Dermis microvascular lymphatic vessel endothelial cell (primary cell): Measurements from ENCODE around the gene CHAMP1. TPM values are rescaled to one million over a fixed set of nuclear protein-coding genes. Genes with fewer than 3 reads are reported as not detected.

ENCODE experiments used
- DNase-seq, 2 donors: peaks; one replicate each; pipeline versions ENCODE4 v3.0.0 to v3.0.0-alpha.2; 2010; ENCODE audit warnings: low read depth in 2 of 2
- total RNA-seq: library from RNA; depleted of rRNA; stranded (reverse); fragments of >200 nt; gene quantifications from 2 replicates; pipeline ENCODE4 v1.2.1, GENCODE V29; 2014

Gene CHAMP1, protein sequence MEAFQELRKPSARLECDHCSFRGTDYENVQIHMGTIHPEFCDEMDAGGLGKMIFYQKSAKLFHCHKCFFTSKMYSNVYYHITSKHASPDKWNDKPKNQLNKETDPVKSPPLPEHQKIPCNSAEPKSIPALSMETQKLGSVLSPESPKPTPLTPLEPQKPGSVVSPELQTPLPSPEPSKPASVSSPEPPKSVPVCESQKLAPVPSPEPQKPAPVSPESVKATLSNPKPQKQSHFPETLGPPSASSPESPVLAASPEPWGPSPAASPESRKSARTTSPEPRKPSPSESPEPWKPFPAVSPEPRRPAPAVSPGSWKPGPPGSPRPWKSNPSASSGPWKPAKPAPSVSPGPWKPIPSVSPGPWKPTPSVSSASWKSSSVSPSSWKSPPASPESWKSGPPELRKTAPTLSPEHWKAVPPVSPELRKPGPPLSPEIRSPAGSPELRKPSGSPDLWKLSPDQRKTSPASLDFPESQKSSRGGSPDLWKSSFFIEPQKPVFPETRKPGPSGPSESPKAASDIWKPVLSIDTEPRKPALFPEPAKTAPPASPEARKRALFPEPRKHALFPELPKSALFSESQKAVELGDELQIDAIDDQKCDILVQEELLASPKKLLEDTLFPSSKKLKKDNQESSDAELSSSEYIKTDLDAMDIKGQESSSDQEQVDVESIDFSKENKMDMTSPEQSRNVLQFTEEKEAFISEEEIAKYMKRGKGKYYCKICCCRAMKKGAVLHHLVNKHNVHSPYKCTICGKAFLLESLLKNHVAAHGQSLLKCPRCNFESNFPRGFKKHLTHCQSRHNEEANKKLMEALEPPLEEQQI
- total RNA-seq = 6.4 and 9.6 TPM in 2 replicates

DNA sequence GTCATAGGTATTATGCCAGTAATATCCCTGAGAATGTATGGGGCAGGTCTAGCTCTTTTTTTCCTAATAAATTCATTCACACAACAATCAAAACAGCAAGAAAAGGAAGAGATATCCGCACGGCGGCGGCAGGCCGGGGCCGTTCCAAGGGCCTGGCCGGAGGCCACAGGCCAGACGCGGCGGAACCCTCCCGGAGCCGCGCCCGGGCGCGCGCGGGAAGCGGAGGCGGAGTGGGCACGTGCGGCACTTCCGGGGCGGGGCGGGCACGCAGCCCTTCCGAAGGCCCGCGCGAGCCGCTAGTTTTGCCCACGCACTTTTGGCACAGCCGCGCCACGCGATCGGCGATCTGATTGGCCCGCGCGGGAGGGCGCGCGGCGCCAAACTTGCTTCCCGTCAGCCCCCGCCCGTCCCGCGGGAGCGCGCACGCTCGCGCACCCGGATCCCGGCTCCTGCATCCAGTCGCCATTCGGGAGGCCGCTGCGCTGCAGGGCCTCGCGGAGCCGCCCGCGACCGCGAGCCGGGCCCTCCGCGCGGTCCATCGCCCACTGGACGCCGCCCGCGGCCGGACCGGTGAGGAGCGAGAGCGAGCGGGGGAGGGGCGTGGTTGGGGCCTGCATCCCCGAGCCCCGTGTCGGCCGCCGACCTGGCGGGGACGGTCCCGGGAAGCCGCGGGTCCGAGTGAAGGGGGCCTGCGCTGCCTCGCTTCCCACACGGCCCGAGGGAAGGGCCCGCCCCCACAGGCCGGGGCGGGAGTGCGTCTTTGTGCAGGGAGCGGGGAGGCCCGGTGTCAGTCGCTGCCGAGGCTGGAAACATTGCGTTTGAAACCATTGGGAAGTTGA, at the start of gene CHAMP1:
Gene CHAMP1 (plus strand): TSS at position 430 of the 839 bp plus-strand sequence. CDS start 9,340 bp downstream, outside the sequence.
- peak; percentile 86 to 95 for DNase-seq

DNA sequence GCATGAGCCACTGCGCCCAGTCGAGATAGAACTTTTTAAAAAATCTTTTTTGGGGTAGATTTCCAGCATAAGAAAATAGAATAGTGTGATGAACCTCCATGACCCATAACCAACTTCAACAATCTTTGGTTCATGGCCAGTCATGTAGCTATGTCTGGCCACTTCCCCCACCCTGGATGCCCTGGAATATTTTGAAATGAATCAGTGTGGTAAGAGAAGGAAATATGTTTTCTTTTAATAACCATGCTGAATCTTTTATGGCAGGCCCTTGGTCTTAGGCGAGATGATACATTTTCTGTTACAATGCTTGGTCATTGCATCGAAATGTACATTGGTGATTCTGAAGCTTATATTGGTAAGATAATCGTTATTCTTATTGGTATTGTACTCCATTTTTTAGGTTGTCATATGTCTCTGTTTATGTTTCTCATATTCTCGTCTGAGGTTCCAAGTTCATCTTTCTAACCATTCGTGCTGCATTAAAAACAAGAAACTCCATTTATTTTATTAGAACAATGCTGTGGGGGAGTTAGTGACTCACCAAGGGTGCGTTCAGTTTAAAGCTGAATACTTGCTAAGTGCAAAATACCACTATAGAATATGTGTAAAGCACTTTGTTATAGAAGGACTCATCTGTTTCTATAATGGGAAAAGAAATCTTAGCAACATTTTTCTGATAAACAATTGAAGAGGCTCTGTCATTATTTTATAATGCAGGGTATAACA, 49.3 kb upstream of the CHAMP1 start:
- no peak for DNase-seq

DNA sequence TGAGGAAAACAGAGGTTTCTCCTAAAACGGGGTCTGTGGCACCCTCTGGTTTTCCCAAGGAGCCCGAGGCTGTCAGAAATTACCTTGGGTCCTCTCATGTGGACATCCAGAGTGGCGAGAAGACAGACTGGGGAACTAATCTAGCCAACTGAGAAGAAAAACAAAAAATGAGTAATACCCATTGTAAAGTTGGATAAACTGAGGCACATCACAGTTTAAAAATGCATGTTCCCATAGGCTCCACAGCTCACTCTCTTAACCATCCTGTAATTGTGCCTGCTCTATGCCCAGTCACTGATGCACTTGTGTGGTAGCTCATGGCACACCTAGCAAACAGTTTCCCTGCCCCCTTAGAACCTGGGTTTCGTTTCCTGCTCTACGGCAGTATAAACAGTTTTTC, 48.1 kb upstream of the CHAMP1 start:
- no peak for DNase-seq

DNA sequence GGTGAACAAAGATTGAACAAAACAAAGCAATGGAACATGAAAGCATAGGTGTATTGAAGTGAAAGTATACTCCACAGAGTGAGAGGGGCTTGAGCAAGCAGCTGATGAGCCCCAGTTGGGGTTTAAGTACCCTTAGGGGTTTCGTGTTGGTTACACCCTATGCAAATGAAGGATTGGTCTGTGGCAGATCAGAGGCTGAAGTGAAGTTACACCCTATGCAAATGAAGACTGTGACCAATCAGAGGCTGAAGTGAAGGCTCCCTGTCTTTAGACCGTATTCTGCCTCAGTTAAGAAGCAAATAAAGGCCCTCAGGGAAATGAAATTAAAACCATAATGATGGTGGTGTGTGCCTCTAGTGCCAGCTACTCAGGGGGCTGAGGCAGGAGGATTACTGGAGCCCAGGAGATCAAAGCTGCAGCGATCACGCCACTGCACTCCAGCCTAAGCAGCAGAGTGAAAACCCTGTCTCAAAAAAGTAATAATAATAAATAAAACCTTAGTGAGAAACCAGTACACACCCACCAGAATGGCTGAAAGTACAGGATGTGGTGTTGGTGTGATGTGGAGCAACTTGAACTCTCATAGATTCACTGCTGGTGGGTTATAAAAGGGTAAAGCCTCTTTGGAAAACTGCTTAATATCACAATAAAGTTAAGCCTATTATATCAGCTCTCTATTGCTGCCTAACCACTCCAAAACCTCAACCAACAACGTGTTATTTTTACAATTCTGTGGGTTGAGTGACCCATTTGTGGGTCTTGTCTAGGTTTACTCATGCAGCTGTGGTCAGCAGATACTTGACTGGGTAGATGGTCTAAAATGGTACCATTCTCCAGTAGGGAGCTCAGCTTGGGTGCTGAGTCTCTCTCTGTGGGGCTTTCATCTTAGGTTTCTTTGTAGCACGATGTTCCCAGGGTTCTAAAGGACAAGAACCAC, 45.7 kb upstream of the CHAMP1 start:
- DNase-seq = no peak

DNA sequence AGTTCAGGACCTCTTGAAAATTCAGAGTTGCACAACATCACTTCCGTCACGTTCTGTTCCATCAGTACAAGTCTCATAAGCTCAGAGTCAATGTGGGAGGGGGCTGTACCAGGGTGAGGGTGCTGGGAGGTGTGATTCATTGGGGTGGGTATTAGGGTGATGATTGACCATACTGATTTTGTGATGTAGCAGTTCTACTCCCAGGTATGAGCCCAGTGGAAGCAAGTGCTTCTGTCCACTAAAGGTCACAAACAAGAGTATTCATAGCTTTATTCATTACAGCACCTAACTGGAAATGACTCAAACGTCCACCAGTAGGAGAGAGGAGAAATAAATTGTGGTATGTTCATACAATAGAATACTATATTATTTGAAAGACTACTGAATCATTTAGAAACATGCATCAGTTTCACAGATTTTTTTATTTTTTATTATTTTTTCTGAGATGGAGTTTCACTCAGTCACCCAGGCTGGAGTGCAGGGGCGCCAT, 45.0 kb upstream of the CHAMP1 start:
- no peak for DNase-seq

DNA sequence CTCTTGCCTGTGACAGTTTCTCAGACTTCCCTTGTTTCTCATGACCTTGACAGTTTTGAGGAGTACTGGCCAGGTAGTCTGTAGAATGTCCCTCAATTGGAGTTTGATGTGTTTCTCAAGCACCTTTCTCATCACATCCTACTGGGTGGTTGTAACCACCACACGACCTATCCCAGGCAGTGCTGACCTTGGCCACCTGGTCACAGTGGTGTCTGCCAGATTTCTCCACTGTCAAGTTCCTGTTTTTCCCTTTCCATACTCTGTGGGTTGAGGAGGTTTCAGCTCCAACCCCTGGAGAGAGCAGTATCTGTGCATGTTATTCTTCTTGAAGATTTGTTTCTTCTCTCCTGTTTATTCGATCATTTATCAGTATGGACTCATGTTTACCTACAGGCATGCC, 41.3 kb upstream of the CHAMP1 start:
- peak; percentile 35 to 58 for DNase-seq

DNA sequence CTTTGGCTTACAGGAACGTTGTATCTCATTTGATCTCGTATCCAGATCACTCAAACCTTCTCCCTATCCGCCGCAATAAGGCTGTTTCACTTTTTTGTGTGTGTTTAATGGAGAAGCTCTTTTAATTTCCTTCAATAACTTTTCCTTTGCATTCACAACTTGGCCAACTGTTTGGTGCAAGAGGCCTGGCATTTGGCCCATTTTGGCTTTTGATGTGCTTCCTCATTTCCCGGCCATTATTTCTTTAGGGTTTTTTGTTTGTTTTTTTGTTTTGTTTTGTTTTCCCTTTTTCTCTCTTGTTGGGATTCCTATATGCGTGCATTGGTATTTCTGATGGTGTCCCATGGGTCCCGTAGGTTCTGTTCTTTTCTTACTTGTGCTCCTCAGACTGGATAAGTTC, 39.0 kb upstream of the CHAMP1 start:
- DNase-seq = peak in 1 of 2 donors; percentile 5

DNA sequence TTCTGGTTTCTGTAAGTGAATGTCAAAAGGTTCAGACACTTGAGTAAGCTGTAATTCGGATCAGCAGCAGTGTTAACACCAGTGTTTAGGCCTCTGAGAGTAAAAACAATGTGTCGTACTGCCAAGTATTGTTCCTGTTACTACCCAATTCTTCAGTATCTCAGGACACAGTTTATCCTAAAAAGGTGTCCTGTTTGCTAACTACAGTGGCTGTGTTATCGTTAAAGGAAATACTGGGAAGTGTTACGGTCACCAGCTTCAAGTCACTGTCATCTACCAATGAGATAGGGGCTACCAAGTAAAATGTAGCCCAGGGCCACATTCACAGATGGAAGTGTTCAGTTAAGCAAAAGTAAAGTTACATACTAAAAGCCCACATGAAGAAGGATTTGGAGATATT, 35.2 kb upstream of the CHAMP1 start:
- DNase-seq = no peak

DNA sequence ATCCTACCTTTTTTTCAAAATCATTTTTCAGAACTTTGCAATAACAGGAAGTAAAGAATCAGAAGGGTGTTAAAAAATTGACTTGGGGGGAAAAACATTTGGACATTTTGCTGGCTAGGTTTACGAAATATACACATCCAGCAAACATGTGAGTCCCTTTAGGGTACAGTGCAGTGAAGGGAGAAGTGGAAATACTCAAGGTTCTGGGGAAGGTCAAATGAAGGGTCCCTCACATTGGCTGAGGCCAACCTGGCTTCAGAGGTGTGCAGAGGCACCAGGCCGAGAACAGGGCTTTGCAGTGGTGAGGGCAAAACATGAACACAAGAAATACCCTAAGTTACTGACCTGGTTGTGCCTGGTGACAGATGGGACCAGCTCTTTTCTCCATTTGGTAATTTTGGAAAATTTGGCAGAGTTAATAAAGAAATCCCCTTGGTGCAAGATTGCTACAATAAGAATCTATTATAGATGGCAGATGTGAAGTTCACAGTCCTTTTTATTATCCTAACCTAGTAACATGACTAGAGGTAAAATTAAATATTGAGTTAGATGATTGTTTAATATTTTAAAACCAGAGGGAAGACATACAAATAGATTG, 34.4 kb upstream of the CHAMP1 start:
- no peak for DNase-seq

DNA sequence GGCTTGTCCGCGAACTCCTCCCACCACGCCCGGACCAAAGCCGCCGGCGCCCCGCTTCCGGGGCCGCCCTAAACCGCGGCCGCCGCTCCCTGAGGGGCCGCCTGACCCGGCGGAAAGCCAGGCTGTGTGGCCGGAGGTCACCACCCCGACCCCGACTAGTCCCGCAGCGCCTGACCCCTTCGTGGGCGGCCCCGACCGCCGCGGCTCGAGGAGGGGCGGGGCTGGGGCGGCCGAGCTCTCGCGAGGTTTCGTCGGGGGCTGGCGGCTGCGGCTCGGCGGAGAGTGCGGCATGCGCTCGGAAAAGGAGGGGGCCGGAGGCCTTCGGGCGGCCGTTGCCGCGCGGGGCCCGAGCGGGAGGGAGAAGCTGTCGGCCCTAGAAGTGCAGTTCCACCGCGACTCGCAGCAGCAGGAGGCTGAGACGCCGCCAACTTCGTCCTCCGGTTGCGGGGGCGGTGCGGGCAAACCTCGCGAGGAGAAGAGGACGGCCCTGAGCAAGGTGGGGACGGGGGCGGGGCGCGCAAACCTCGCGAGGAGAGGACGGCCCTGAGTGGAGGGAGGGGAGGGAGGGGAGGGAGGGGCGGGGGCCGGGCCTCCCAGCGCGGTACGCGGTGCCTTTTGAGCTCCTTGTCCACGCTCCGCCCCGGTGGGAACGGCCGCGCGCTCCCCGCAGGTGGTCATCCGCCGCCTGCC, 32.8 kb upstream of the CHAMP1 start, which contains the start of gene UPF3A:
Gene UPF3A (plus strand): TSS at position 251 of the 690 bp plus-strand sequence. CDS start 39 bp downstream, at position 290.
- peak; percentile 78 to 95 for DNase-seq

DNA sequence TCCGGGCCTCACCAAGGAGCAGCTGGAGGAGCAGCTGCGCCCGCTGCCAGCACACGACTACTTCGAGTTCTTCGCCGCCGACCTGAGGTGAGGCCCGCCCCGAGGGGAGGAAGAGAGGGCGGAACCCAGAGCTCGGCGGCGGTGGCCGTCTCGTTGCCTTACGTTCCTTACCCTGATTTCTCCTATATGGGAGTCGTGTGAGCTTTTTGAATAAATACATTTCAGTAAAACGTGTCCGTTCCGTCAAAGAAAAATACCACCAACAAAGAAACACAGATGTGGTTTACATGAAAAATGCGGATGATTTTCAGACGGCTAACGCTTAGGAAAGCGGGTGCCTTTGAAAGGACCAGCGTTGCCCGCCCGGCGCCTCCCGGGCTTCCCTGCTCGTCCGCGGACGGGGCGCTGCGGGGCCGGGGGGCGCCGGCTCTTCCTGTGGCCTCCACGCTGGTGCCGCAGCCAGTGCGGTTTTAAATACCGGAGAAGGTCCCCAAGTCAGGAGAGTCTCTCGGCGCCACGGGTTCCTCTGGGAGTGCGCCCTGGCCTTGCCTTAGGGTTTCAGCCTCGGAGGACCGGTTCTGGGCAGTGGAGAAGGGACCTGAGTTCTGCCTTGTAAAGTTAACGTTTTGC, 32.1 kb upstream of the CHAMP1 start:
- peak in 1 of 2 donors; percentile 25 for DNase-seq

DNA sequence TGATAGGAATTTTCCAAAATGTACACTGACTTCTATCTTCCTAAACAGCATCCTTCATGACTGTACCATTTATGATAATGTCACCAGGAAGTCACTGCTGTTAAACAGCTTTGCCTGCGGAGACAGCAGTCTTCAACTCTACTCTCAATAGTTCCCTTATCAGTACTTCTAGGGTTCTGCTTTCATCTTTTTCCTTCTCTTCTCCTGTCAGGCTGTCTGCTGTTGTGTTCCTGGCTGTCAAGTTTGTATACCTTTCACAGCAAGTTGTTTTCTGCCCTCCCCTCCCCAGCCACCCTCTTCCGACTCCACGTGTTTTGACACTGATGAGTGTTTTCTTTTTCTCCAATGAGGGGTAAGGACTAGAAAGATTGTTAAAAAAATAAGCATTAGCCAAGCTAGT, 30.7 kb upstream of the CHAMP1 start:
- DNase-seq = peak in 1 of 2 donors; percentile 3

DNA sequence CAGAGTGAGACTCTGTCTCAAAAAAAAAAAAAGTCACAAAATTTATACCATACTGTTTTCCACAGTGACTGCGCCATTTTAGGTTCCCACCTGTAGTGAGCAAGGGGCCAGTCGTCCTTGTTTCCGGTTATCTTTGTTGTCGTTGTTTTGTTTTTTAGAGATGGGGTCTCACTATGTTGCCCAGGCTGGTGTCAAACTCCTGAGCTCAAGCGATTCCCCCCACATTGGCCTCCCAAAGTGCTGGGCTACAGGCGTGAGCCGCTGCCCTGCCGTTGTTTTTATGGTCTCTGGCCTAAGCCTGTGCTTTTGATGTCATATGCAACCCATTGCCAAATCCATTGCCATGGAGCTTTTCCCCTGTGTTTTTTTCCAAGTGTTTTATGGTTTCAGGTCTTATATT, 29.6 kb upstream of the CHAMP1 start:
- DNase-seq = no peak

DNA sequence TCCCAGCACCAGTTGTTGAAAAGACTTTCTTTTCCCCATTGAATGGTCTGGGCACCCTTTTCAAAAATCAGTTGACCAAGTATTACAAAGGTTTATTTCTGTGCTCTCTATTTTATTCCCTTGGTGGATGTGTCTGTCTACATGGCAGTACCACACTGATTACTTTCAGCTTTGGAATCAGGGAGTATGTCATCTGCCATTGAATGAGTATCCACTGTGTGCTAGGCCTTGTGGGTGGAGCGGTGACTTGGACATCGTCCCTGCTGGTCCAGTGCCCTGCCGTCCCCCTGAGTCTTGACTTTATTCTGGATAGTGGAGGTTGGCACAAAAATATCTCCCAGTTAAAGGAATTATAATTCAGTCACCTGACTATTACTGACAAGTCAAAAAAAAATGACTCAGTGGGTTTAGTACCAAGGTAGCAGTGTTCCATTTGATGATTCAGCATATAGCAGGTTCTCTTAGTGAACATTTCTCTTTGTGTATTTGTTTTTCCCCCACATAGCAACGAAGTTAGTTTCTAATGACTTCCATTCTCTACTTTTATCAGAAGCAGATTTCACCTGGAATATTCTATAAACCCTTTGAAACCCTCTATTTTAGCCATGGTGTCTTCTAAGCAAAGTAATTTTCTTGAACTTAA, 29.0 kb upstream of the CHAMP1 start:
- DNase-seq = peak in 1 of 2 donors; percentile 4

DNA sequence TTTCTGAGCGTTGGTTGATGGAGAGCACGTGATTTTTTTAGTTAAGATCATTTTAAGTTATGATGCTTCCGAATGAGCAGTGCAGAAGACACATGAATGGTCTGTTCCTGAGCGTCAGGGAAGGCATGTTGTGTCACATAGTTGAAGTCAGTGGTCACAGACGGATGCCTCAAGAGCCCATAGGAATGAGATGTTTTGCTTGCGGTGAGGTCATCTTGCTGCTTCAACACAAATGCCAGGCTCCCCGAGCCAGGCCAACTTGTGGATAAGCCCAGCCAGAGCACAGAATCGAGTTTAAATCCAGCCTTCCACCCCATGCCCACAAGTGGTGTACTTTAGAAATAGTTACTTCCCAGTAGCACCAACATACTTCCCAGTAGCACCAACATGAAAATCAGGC, 27.5 kb upstream of the CHAMP1 start:
- DNase-seq = no peak

DNA sequence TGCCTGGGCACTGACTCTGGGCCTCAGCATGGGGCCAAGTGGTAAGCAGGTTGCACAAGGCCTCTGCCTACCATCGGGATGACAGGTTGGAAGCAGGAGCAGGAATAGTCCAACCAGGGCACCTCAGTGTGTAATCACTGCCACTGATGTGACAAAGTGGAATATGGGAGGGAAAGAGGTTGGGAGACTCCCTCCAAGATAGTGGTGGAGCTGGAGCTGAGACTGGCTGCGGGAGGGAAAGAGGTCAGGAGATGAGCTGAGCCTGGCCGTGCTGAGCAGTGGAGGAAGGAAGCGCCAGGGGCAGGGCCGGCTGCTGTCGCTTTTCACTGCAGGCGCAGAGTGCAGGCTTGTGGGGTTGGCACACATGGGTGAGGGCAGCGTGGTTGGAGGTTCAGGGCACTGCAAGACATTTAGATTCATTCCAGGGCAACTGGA, 26.1 kb upstream of the CHAMP1 start:
- DNase-seq = no peak

DNA sequence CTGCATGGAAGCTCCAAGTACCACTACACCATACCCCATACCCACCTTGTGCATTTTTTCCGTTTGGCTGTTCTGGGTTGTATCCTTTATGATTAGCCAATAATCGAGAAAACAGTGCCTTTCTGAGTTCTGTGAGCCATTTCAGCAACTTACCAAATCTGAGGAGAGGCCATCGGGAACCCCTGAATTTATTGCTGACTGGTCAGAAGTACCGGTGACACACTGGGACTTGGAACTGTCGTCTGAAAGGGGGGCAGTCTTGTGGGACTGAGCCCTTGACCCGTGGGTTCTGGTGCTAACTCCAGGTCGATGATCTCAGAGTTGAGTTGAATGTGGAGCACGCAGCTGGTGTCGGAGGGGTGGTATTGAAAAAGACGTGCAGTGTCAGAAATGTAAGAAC, 17.9 kb upstream of the CHAMP1 start:
- DNase-seq = no peak

DNA sequence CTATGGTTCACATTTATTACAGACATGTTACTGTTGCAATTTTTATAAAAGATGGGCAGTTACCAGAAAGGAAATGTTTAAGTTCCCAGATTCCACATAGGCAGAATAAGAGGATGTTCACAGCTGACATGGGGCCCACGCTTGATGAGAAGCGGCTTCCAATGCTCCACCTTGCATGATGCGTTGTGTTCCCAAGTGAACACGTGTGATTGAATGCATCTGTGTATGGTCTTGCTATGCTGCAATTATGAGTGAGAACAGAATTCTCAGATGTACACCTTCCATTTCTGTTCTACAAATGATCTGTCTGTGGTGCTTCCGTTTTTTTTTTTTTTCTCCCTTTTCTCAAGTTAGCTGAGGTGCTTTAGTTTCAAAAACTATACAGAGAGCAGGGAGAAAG, 17.4 kb upstream of the CHAMP1 start:
- no peak for DNase-seq
